Stimulated activated CD8-positive, alpha-beta memory T cell treated with anti-CD3 and anti-CD28 coated beads, Interleukin-4, amount 100 ng/mL, for 4 hours (primary cell): ENCODE data around the gene JARID2.
"Not testable (repeated sequence)": the region's sequence is repeated elsewhere in the genome, so short reads cannot be mapped to it uniquely, and the experiment has no call there.

Experiments used
- DNase-seq, 2 donors: peaks; one replicate each; pipeline ENCODE4 v3.0.0-alpha.2; 2020; ENCODE audit warnings: low read depth in 2 of 2, low spot score in 1 of 2

Gene JARID2

GRCh38 chr6:15413466-15414234 is 167.8 kb downstream of the JARID2 start:
- DNase-seq, result no peak

- DNase-seq, result no peak
Measured at GRCh38 chr6:15414235-15414612, 168.4 kb downstream of the JARID2 start.

GRCh38 chr6:15415622-15416021 is 169.8 kb downstream of the JARID2 start:
- DNase-seq, result not testable (repeated sequence)

- DNase-seq, result no peak
Measured at GRCh38 chr6:15416932-15417509, 171.2 kb downstream of the JARID2 start.

- no peak for DNase-seq
Measured at GRCh38 chr6:15417811-15418210, 171.9 kb downstream of the JARID2 start.

- no peak for DNase-seq
Measured at GRCh38 chr6:15419493-15419892, 173.6 kb downstream of the JARID2 start.

GRCh38 chr6:15420959-15421438 is 175.1 kb downstream of the JARID2 start:
- DNase-seq, result no peak

- DNase-seq, result no peak
Measured at GRCh38 chr6:15421945-15422733, 176.3 kb downstream of the JARID2 start.

GRCh38 chr6:15423286-15423993 is 177.6 kb downstream of the JARID2 start:
- no peak for DNase-seq

- no peak for DNase-seq
Measured at GRCh38 chr6:15425947-15426346, 180.1 kb downstream of the JARID2 start.

- DNase-seq, result no peak
Measured at GRCh38 chr6:15426395-15426794, 180.5 kb downstream of the JARID2 start.

GRCh38 chr6:15426901-15427300 is 181.0 kb downstream of the JARID2 start:
- no peak for DNase-seq

GRCh38 chr6:15427331-15428070 is 181.6 kb downstream of the JARID2 start:
- DNase-seq, result no peak

GRCh38 chr6:15429141-15430110 is 183.6 kb downstream of the JARID2 start:
- DNase-seq, result no peak

- DNase-seq, result no peak
Measured at GRCh38 chr6:15430186-15430585, 184.3 kb downstream of the JARID2 start.

- no peak for DNase-seq
Measured at GRCh38 chr6:15430931-15431405, 185.1 kb downstream of the JARID2 start.

GRCh38 chr6:15431762-15432483 is 186.1 kb downstream of the JARID2 start:
- no peak for DNase-seq

GRCh38 chr6:15433511-15433861 is 187.6 kb downstream of the JARID2 start:
- DNase-seq, result no peak

- DNase-seq, result no peak
Measured at GRCh38 chr6:15434263-15434662, 188.4 kb downstream of the JARID2 start.
